Right lobe of liver (tissue), 6 donors: ENCODE measurements around the gene SRC. TPM values are rescaled to one million over a fixed set of nuclear protein-coding genes. Genes with fewer than 3 reads are reported as not detected.

Source experiments
- ATAC-seq, 4 donors: fragments of 200-7000 bp; cut with Tn5 transposase; one replicate each; pipeline ENCODE4 v1.9.1; 2020; ENCODE audit warnings: mild to moderate bottlenecking in 4 of 4, moderate library complexity in 4 of 4
- DNase-seq, 3 donors: peaks; one replicate each; pipeline ENCODE4 v3.0.0-alpha.2; 2020
- H3K27ac ChIP-seq, 3 donors: fragments of 200-600 bp; one replicate each; pipeline ENCODE4 v1.8.0; 2022
- H3K27me3 ChIP-seq, 2 donors: fragments of 200-600 bp; one replicate each; pipeline ENCODE4 v1.8.0; 2022
- H3K36me3 ChIP-seq, 4 donors: fragments of 200-600 bp; sonication (generic) in 1 of 4; one replicate each; pipeline versions ENCODE4 v1.5.1 to v1.8.0; 2017 to 2022; ENCODE audit warnings: control low read depth in 1 of 4
- H3K4me1 ChIP-seq, 4 donors: fragments of 200-600 bp; sonication (generic) in 1 of 4; one replicate each; pipeline versions ENCODE4 v1.5.1 to v1.8.0; 2017 to 2022; ENCODE audit warnings: control low read depth in 1 of 4
- H3K4me3 ChIP-seq, 3 donors: fragments of 200-600 bp; one replicate each; pipeline ENCODE4 v1.8.0; 2022
- H3K9me3 ChIP-seq, 4 donors: fragments of 200-600 bp; sonication (generic) in 1 of 4; one replicate each; pipeline versions ENCODE4 v1.5.1 to v1.8.0; 2017 to 2022; ENCODE audit warnings: control low read depth in 1 of 4
- CTCF ChIP-seq, 4 donors: fragments of 200-600 bp in 3 of 4; fragments of 450-650 bp in 1 of 4; IDR thresholded peaks; one replicate each; pipeline versions ENCODE4 v1.5.1 to v1.8.0; 2016 to 2022; ENCODE audit warnings: antibody characterized with exemption in 4 of 4, mild to moderate bottlenecking in 2 of 4
- POLR2A ChIP-seq: fragments of 450-650 bp; IDR thresholded peaks from one replicate; pipeline ENCODE4 v1.6.1; 2017; ENCODE audit warnings: antibody characterized with exemption, mild to moderate bottlenecking
- WGBS: methylation state at CpG from one replicate; pipeline ENCODE4 v1.1.6; 2018; ENCODE audit warnings: low coverage, low lambda C conversion rate; ENCODE audit not compliant: insufficient coverage; ENCODE audit errors: missing lambda C conversion rate; 5-methylcytosine and 5-hydroxymethylcytosine counted together
- intact Hi-C, 2 donors: fragments of 100-400 bp; cut with DNase I; formaldehyde crosslinking; loops; one replicate each; pipeline versions ENCODE4 v1.11.2 to v1.14.1; 2022
- total RNA-seq, 6 experiments: library from RNA; depleted of rRNA in 2 of 6; stranded (reverse); fragments of >200 nt in 2 of 6; fragmentation: NEBNext Ultra II Directional in 3 of 6; extraction: Animal tissue kit (Norgen Biotek cat#: 25700) in 3 of 6; gene quantifications; one replicate each; pipeline versions ENCODE4 v1.1.0 to v1.2.4, GENCODE V29; 2016 to 2023
- donor health status: DM: no; HTN: yes; CAD: no.
- donor health status: DM: no; HTN: no; CAD: no.
- donor health status: DM: no; HTN: no; CAD: no.
- donor health status: DM: no; HTN: yes; CAD: no.
- donor health status: DM: no; HTN: yes; CAD: no.

SRC gene
- total RNA-seq, 6 experiments from 2014 or later: 3.1 to 17.3 (median 11.2) TPM

GRCh38 chr20:37359836-37360235 lies 13.9 kb downstream of the SRC start:
- TF ChIP-seq CTCF (IDR thresholded peaks at IDR 0.05) (no peak), POLR2A (no peak)
- no peak for ATAC-seq
- DNase-seq: no peak
- H3K4me3 ChIP-seq: no peak overlapping the region
- 85% methylated on average over 5 of the region's 5 CpGs for WGBS
- no peaks in the 10 kb centered on the region for H3K4me1 ChIP-seq
- intact Hi-C loops: no loop called here
- no peaks in the 10 kb centered on the region for H3K27me3 ChIP-seq
- no peak overlapping the region for H3K27ac ChIP-seq
- no peaks in the 10 kb centered on the region for H3K9me3 ChIP-seq
- H3K36me3 ChIP-seq: no peaks in the 10 kb centered on the region

GRCh38 chr20:37360391-37361115 lies 14.6 kb downstream of the SRC start:
- WGBS: 84% methylated on average over 6 of the region's 6 CpGs
- no peaks in the 10 kb centered on the region for H3K4me1 ChIP-seq
- H3K27me3 ChIP-seq: no peaks in the 10 kb centered on the region
- H3K36me3 ChIP-seq: no peaks in the 10 kb centered on the region
- H3K4me3 ChIP-seq: no peak overlapping the region
- no peak for TF ChIP-seq POLR2A
- no peak for TF ChIP-seq CTCF (IDR thresholded peaks at IDR 0.05)
- no peaks in the 10 kb centered on the region for H3K9me3 ChIP-seq
- ATAC-seq (no peak), DNase-seq (peak in 1 of 3 donors; percentile 9)
- no peak overlapping the region for H3K27ac ChIP-seq
- intact Hi-C loops: no loop called here

DNA sequence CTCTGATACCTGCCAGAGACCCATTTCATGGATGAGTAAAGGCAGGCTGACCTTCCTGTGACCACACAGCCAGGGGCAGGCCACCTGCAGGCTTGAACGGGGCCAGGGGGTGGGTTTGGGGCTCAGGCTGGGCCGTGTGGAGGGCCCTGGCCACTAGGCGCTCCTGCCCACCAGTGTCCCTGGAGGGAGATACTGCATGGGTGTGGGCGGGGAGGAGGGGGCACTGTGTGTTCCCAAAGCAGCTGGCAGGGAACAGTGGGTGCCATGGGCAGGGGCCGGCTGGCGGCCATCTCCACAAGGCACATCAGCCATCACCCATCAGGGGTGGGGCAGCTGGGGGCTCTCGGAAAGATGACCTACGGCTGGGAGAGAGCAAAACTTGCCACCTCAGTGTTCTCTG lies 15.4 kb downstream of the SRC start:
- Histone ChIP-seq H3K9me3 (no peaks in the 10 kb centered on the region), H3K4me3 (no peak overlapping the region), H3K36me3 (no peaks in the 10 kb centered on the region), H3K4me1 (no peaks in the 10 kb centered on the region), H3K27me3 (no peaks in the 10 kb centered on the region), H3K27ac (no peak overlapping the region)
- peak in 1 of 3 donors; percentile 51 for DNase-seq
- ATAC-seq: no peak
- no CpG with 5 or more reads among the region's 8 CpGs for WGBS
- intact Hi-C loops: no loop called here
- TF ChIP-seq CTCF (IDR thresholded peaks at IDR 0.05): no peak

GRCh38 chr20:37362231-37362792 lies 16.4 kb downstream of the SRC start:
- intact Hi-C loops: no loop called here
- ATAC-seq: no peak
- H3K4me1 ChIP-seq: no peaks in the 10 kb centered on the region

More at GRCh38 chr20:37362231-37362792, 16.4 kb downstream of the SRC start:
- WGBS: 88% methylated on average over 1 of the region's 10 CpGs
- Histone ChIP-seq H3K4me3 (no peak overlapping the region), H3K27ac (no peak overlapping the region), H3K27me3 (no peaks in the 10 kb centered on the region), H3K36me3 (no peaks in the 10 kb centered on the region), H3K9me3 (no peaks in the 10 kb centered on the region)
- TF ChIP-seq POLR2A (no peak), CTCF (IDR thresholded peaks at IDR 0.05) (no peak)
- peak in 1 of 3 donors; percentile 28 for DNase-seq
